RPMI7951 (cell line): ENCODE results near the gene TIA1. TPM values are rescaled to one million over a fixed set of nuclear protein-coding genes. Genes with fewer than 3 reads are reported as not detected.

Experiments
- DNase-seq: peaks from one replicate; pipeline ENCODE4 v3.0.0-alpha.2; 2012; ENCODE audit warnings: low read depth
- total RNA-seq: library from RNA; depleted of rRNA; stranded (reverse); fragments of >200 nt; shearing (Covaris generic); gene quantifications from 2 replicates; pipeline ENCODE4 v1.2.3, GENCODE V29; 2014; rRNA removed

Gene TIA1
- total RNA-seq, 1 experiment from 2014 or later, result 116 TPM

DNA sequence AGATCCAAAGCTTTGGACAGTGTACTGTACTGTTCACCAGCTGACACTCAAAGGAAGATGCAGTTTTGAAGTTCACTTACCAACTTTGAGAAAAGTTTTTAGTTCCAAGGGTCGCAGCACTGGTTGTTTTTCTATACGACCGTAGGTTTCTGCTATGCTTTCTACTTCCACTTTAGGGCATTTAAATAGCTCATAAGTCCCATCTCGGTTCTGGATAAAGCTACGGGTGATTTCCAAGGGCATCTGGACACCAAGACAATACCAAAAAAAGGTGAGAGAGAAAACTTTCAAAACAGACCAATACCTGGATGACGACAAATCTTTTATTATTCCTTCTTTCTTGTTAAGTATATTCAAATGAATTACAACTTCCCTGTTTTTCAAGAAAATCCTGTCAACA lies 87.9 kb downstream of the TIA1 start:
- DNase-seq, result no peak

Other genes starting within 250 kb of the TIA1 start
- gene PCBP1, start 161.2 kb downstream of the TIA1 start, total RNA-seq, result 46.0 and 46.7 TPM in 2 replicates
- gene C2orf42, start 57.6 kb downstream of the TIA1 start, total RNA-seq, result 15.3 and 26.5 TPM in 2 replicates
- 32.9 and 33.9 TPM in 2 replicates for gene PCYOX1, start 9.5 kb upstream of the TIA1 start, total RNA-seq
- 447 and 542 TPM in 2 replicates for gene SNRPG, start 45.1 kb upstream of the TIA1 start, total RNA-seq
- 45.0 and 50.1 TPM in 2 replicates for gene FAM136A, start 53.4 kb upstream of the TIA1 start, total RNA-seq